ENCODE measurements around the gene CRYGC. TPM values are rescaled to one million over a fixed set of nuclear protein-coding genes. Genes with fewer than 3 reads are reported as not detected.

The CRYGC gene
- total and polyA plus RNA-seq, 2 donors (not counting 1 experiment from before 2014, with no cell fraction given), result not detected

DNA sequence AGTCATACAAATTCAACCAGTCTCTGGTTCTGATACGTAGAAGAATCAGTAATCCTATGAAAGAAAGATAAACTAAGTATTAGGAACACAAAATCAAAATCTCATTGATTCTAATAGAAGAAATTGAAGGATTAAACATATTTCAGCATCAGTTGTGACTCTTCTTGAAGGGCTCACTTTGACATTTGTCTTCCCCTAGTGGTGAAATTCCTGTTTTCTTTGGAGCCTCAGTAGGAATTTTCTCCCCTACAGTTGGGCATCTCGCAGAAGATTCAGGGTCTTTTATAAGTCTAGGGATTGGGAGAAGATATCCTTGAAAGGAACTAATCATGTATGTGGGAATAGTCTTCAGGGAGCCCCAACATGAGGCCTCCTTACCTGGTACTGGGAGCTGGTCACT is 19.2 kb upstream of the CRYGC start:
- Histone ChIP-seq H3K27ac (ENCODE audit: insufficient read depth, low read length) (no peak overlapping the region), H3K4me1 (ENCODE audit: control insufficient read depth, extremely low read depth, insufficient read depth, low read length) (no peaks in the 10 kb centered on the region), H3K79me2 (ENCODE audit: control insufficient read depth, insufficient read depth, low read length) (no peaks in the 10 kb centered on the region), H3K27me3 (ENCODE audit: control insufficient read depth, insufficient read depth, low read length) (no peaks in the 10 kb centered on the region), H4K20me1 (ENCODE audit: control insufficient read depth, extremely low read depth, insufficient read depth, low read length) (no peaks in the 10 kb centered on the region), H3K4me2 (ENCODE audit: extremely low read depth, insufficient read depth, low read length) (no peak overlapping the region), H3K9me3 (ENCODE audit: control insufficient read depth, insufficient read depth, low read depth, low read length) (no peaks in the 10 kb centered on the region), H3K9ac (ENCODE audit: insufficient read depth, low read length) (no peak overlapping the region), H3K4me3 (replicated peaks in 1 of 4; ENCODE audit: control extremely low read depth in 1 of 4, insufficient read depth in 1 of 4, low read depth in 3 of 4, low read length in 4 of 4) (no peak overlapping the region), H3K36me3 (ENCODE audit: control insufficient read depth, insufficient read depth, low read length) (no peaks in the 10 kb centered on the region), H2AFZ (ENCODE audit: low read length) (no peak overlapping the region)
- no peak for TF ChIP-seq EZH2 (IDR thresholded peaks at IDR 0.05; ENCODE audit: low read length, missing control alignments)
- TF ChIP-seq, protein P1, sequence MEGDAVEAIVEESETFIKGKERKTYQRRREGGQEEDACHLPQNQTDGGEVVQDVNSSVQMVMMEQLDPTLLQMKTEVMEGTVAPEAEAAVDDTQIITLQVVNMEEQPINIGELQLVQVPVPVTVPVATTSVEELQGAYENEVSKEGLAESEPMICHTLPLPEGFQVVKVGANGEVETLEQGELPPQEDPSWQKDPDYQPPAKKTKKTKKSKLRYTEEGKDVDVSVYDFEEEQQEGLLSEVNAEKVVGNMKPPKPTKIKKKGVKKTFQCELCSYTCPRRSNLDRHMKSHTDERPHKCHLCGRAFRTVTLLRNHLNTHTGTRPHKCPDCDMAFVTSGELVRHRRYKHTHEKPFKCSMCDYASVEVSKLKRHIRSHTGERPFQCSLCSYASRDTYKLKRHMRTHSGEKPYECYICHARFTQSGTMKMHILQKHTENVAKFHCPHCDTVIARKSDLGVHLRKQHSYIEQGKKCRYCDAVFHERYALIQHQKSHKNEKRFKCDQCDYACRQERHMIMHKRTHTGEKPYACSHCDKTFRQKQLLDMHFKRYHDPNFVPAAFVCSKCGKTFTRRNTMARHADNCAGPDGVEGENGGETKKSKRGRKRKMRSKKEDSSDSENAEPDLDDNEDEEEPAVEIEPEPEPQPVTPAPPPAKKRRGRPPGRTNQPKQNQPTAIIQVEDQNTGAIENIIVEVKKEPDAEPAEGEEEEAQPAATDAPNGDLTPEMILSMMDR (conservative IDR thresholded peaks at IDR 0.05 in 1 of 2, IDR thresholded peaks at IDR 0.05 in 1 of 2; ENCODE audit: low read depth in 1 of 2, low read length in 2 of 2), result no peak
- no peak for DNase-seq (ENCODE audit: low read depth in 2 of 2)

DNA sequence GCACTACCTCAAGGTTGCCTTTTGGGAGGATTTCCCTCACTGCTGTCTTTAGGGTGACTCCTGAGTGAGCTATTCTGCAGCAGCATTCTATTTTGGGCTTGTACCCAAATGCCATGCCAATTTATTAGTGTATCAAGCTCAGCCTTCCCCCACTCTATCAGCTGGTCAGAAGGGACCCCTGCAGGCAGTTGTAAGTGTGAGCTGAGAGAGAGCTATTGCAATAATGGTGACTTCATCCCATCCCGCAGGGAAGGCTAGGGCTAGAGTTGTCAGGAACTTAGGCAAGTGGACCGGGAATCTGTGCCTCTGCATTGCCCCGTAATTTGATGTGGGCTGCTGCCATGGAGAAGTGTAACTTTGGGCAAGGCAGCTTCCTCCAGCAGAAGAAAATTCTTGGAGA is 18.1 kb upstream of the CRYGC start:
- Histone ChIP-seq H3K4me3 (replicated peaks in 1 of 4; ENCODE audit: control extremely low read depth in 1 of 4, insufficient read depth in 1 of 4, low read depth in 3 of 4, low read length in 4 of 4) (no peak overlapping the region), H3K27ac (ENCODE audit: insufficient read depth, low read length) (no peak overlapping the region), H3K4me2 (ENCODE audit: extremely low read depth, insufficient read depth, low read length) (no peak overlapping the region), H3K4me1 (ENCODE audit: control insufficient read depth, extremely low read depth, insufficient read depth, low read length) (no peaks in the 10 kb centered on the region), H3K27me3 (ENCODE audit: control insufficient read depth, insufficient read depth, low read length) (no peaks in the 10 kb centered on the region), H2AFZ (ENCODE audit: low read length) (no peak overlapping the region), H3K9me3 (ENCODE audit: control insufficient read depth, insufficient read depth, low read depth, low read length) (no peaks in the 10 kb centered on the region), H3K9ac (ENCODE audit: insufficient read depth, low read length) (no peak overlapping the region), H3K79me2 (ENCODE audit: control insufficient read depth, insufficient read depth, low read length) (no peaks in the 10 kb centered on the region), H3K36me3 (ENCODE audit: control insufficient read depth, insufficient read depth, low read length) (no peaks in the 10 kb centered on the region), H4K20me1 (ENCODE audit: control insufficient read depth, extremely low read depth, insufficient read depth, low read length) (no peaks in the 10 kb centered on the region)
- no peak for TF ChIP-seq EZH2 (IDR thresholded peaks at IDR 0.05; ENCODE audit: low read length, missing control alignments)
- TF ChIP-seq, protein P1 (conservative IDR thresholded peaks at IDR 0.05 in 1 of 2, IDR thresholded peaks at IDR 0.05 in 1 of 2; ENCODE audit: low read depth in 1 of 2, low read length in 2 of 2), result no peak
- no peak for DNase-seq (ENCODE audit: low read depth in 2 of 2)

DNA sequence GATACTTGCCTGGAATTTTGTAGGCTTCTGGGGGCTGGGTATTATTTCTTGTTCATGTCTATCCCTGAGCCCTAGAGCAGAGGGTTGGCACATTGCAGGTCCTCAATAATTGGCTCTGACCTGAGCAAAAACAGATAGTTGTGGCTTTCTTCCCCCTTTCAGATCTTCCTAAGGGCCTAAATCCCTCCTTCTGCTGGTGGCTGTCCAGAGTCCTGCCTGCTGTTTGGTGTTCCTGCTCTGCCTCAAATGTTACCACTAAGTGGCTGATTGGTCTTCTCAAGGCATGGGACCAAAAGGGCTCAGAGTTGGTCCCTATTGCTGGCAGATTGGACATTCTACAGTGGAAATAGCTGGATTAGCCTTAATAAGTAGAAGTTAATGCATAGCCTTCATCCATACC is 17.4 kb upstream of the CRYGC start:
- Histone ChIP-seq H2AFZ (ENCODE audit: low read length) (no peak overlapping the region), H3K79me2 (ENCODE audit: control insufficient read depth, insufficient read depth, low read length) (no peaks in the 10 kb centered on the region), H3K4me1 (ENCODE audit: control insufficient read depth, extremely low read depth, insufficient read depth, low read length) (no peaks in the 10 kb centered on the region), H4K20me1 (ENCODE audit: control insufficient read depth, extremely low read depth, insufficient read depth, low read length) (no peaks in the 10 kb centered on the region), H3K9ac (ENCODE audit: insufficient read depth, low read length) (no peak overlapping the region), H3K27me3 (ENCODE audit: control insufficient read depth, insufficient read depth, low read length) (no peaks in the 10 kb centered on the region), H3K36me3 (ENCODE audit: control insufficient read depth, insufficient read depth, low read length) (no peaks in the 10 kb centered on the region), H3K9me3 (ENCODE audit: control insufficient read depth, insufficient read depth, low read depth, low read length) (no peaks in the 10 kb centered on the region), H3K27ac (ENCODE audit: insufficient read depth, low read length) (no peak overlapping the region), H3K4me3 (replicated peaks in 1 of 4; ENCODE audit: control extremely low read depth in 1 of 4, insufficient read depth in 1 of 4, low read depth in 3 of 4, low read length in 4 of 4) (no peak overlapping the region), H3K4me2 (ENCODE audit: extremely low read depth, insufficient read depth, low read length) (no peak overlapping the region)
- DNase-seq (ENCODE audit: low read depth in 2 of 2), result no peak
- TF ChIP-seq, protein P1 (conservative IDR thresholded peaks at IDR 0.05 in 1 of 2, IDR thresholded peaks at IDR 0.05 in 1 of 2; ENCODE audit: low read depth in 1 of 2, low read length in 2 of 2), result no peak

Data from fibroblast of lung (primary cell).